PC-9 (cell line): ENCODE results near the gene AUTS2. TPM values are rescaled to one million over a fixed set of nuclear protein-coding genes. Genes with fewer than 3 reads are reported as not detected.

Experiments used
- BruUV-seq: library from RNA; stranded (reverse); fragments of 400-500 nt; replicated peaks from 2 replicates; lab custom pipeline; 2021; lab: Mats Ljungman, UMichigan
- CTCF ChIA-PET: fragments of 300-600 bp; sonication (Branson Sonifier 250); formaldehyde crosslinking; loops from one replicate; lab custom pipeline; 2022; ENCODE audit warnings: antibody characterized with exemption; lab: Charles Lee
- POLR2A ChIA-PET: fragments of 300-600 bp; sonication (Branson Sonifier 250); formaldehyde crosslinking; loops from one replicate; lab custom pipeline; 2022; ENCODE audit warnings: antibody characterized with exemption; ENCODE audit not compliant: unreplicated experiment; lab: Charles Lee
- DNase-seq, 2 experiments: peaks; one replicate each; pipeline versions ENCODE4 v3.0.0 to v3.0.0-alpha.2; 2015 to 2022; ENCODE audit warnings: mixed read lengths in 1 of 2
- H2AFZ ChIP-seq: fragments of 200-600 bp; sonication (generic); 2 replicates; pipeline ENCODE4 v1.8.1; 2017; ENCODE audit warnings: antibody characterized with exemption
- H3F3A ChIP-seq: fragments of 200-600 bp; sonication (generic); 2 replicates; pipeline ENCODE4 v1.8.1; 2017; ENCODE audit warnings: antibody characterized with exemption, mild to moderate bottlenecking, low read depth; ENCODE audit not compliant: insufficient read depth
- H3K27ac ChIP-seq: fragments of 200-600 bp; sonication (generic); 2 replicates; pipeline ENCODE4 v1.6.1; 2016; ENCODE audit warnings: mixed run types
- H3K27me3 ChIP-seq: fragments of 200-600 bp; sonication (generic); 2 replicates; pipeline ENCODE4 v1.6.1; 2016; ENCODE audit warnings: low read depth, mixed run types; ENCODE audit not compliant: insufficient read depth
- H3K36me3 ChIP-seq: fragments of 200-600 bp; sonication (generic); 2 replicates; pipeline ENCODE4 v1.6.1; 2016; ENCODE audit warnings: low read depth, mixed run types
- H3K4me1 ChIP-seq: fragments of 200-600 bp; sonication (generic); replicated peaks from 2 replicates; pipeline ENCODE4 v1.6.1; 2016; ENCODE audit warnings: mixed run types; ENCODE audit not compliant: insufficient read depth
- H3K4me2 ChIP-seq: fragments of 200-600 bp; sonication (generic); 2 replicates; pipeline ENCODE4 v1.6.1; 2017; ENCODE audit warnings: mixed run types
- H3K4me3 ChIP-seq: fragments of 200-600 bp; sonication (generic); 2 replicates; pipeline ENCODE4 v1.6.1; 2016; ENCODE audit warnings: mixed run types
- H3K79me2 ChIP-seq: fragments of 200-600 bp; sonication (generic); 2 replicates; pipeline ENCODE4 v1.6.1; 2017; ENCODE audit warnings: low read depth, mixed run types
- H3K9me2 ChIP-seq: fragments of 200-600 bp; sonication (generic); 2 replicates; pipeline ENCODE4 v1.8.1; 2017; ENCODE audit warnings: mild to moderate bottlenecking; ENCODE audit not compliant: insufficient read depth
- H3K9me3 ChIP-seq: fragments of 200-600 bp; sonication (generic); 2 replicates; pipeline ENCODE4 v1.8.1; 2016; ENCODE audit warnings: low read depth; ENCODE audit not compliant: insufficient read depth
- H4K20me1 ChIP-seq: fragments of 200-600 bp; sonication (generic); 2 replicates; pipeline ENCODE4 v1.8.1; 2017; ENCODE audit not compliant: insufficient read depth
- CTCF ChIP-seq: fragments of 200-600 bp; sonication (generic); conservative IDR thresholded peaks from 2 replicates; pipeline ENCODE4 v1.6.1; 2017; ENCODE audit warnings: mixed run types, antibody characterized with exemption, mild to moderate bottlenecking, moderate library complexity
- EZH2 ChIP-seq: fragments of 200-600 bp; sonication (generic); IDR thresholded peaks from 2 replicates; pipeline ENCODE4 v1.8.0; 2017; ENCODE audit warnings: antibody characterized with exemption, low read depth
- intact Hi-C: fragments of 100-400 bp; cut with micrococcal nuclease; formaldehyde crosslinking; loops from one replicate; pipeline ENCODE4 v1.10.0; 2022; ENCODE audit not compliant: unreplicated experiment
- total RNA-seq: library from RNA; stranded (reverse); gene quantifications from 2 replicates; pipeline ENCODE4 v1.2.3, GENCODE V29; 2021

The AUTS2 gene
- total RNA-seq, 1 experiment from 2014 or later, result not detected

DNA sequence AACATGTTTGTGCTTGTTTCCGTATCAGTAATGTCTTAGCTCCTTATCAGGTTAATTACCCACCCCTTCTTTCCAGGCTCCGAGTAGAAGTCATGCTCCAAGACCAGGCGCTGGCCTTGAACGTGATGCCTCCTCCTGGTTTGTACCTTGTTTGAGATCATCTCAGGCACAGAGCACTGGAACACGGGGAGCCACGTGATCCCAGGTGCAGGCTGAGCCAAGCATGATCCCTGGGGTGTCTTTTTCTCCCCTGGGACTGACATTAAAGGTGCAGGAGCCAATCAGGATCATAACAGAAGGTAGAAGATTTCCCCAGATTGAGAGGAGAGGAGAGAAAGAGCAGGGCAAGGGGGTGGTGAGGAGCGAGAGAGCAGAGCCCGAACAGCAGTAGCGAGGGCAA lies 907.6 kb downstream of the AUTS2 start:
- no peak overlapping the region for H3K4me3 ChIP-seq
- no TSS peak for BruUV-seq
- H3K9me3 ChIP-seq, result no peaks in the 10 kb centered on the region
- no peaks in the 10 kb centered on the region for H3K9me2 ChIP-seq
- H2AFZ ChIP-seq, result no peak overlapping the region
- ChIA-PET POLR2A (no interaction called here), CTCF (no interaction called here)
- TF ChIP-seq EZH2, result no peak
- no peak for TF ChIP-seq CTCF
- no peak overlapping the region for H3K4me2 ChIP-seq
- no peaks in the 10 kb centered on the region for H3K4me1 ChIP-seq
- no peaks in the 10 kb centered on the region for H4K20me1 ChIP-seq
- H3K27ac ChIP-seq, result no peak overlapping the region
- intact Hi-C loops, result no loop called here
- no peaks in the 10 kb centered on the region for H3K79me2 ChIP-seq
- H3K27me3 ChIP-seq, result peaks cover 16% of the 10 kb centered on the region; the same call in 1 of the 2 replicates
- no peaks in the 10 kb centered on the region for H3K36me3 ChIP-seq
- no peak for DNase-seq
- no peaks in the 10 kb centered on the region for H3F3A ChIP-seq

DNA sequence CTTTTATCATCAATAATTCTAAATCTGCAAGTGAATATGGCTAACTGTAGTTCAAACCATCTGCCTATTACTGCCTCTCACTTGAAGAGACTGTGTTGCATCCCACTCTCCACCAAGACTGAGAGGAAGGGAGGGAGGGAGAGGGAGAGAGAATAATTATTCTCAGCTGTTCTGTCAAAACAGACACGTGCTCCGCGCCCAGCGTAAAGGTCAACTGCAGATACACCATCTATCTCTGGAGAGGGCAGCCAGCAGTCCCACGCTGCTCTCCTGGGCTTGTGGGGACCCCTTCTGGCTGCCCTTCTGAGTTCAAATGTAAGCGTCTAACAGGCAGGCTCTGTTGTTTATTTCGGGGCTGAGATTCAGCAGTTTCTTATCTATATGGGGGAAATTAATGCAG lies 908.2 kb downstream of the AUTS2 start:
- Histone ChIP-seq H3K79me2 (no peaks in the 10 kb centered on the region), H3K9me2 (no peaks in the 10 kb centered on the region), H3K27ac (no peak overlapping the region), H3K36me3 (no peaks in the 10 kb centered on the region), H3K27me3 (peaks cover 16% of the 10 kb centered on the region; the same call in 1 of the 2 replicates), H3K4me1 (no peaks in the 10 kb centered on the region), H3K4me2 (no peak overlapping the region), H4K20me1 (no peaks in the 10 kb centered on the region), H2AFZ (no peak overlapping the region), H3K9me3 (no peaks in the 10 kb centered on the region), H3F3A (no peaks in the 10 kb centered on the region), H3K4me3 (no peak overlapping the region)
- TF ChIP-seq CTCF (no peak), EZH2 (no peak)
- intact Hi-C loops, result no loop called here
- POLR2A ChIA-PET, result no interaction called here
- CTCF ChIA-PET, result no interaction called here
- no peak for DNase-seq
- BruUV-seq, result no TSS peak

DNA sequence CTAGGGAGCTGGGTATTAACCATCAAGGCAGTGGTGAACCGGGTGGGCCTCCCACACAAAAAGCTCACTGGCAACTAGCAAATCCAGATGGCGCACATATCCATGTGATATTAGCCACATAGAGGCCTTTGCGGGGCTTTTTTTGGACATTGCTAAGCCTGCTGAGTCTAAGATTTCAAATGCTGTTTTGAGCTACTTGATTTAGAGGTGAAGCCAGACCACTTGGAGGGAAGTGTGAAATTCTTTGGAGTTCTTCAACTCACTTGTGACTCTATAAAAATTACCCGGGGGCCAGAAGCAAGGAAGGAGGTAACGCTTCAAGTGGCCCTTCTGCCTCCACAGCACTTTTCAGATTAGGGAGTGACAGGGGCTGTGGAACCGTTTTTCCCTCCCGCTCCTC lies 913.9 kb downstream of the AUTS2 start:
- ChIA-PET CTCF (no interaction called here), POLR2A (no interaction called here)
- intact Hi-C loops, result no loop called here
- Histone ChIP-seq H3K4me1 (no peaks in the 10 kb centered on the region), H3K27ac (no peak overlapping the region), H4K20me1 (no peaks in the 10 kb centered on the region), H3K9me3 (no peaks in the 10 kb centered on the region), H2AFZ (no peak overlapping the region), H3K4me2 (no peak overlapping the region), H3K4me3 (no peak overlapping the region), H3K27me3 (no peaks in the 10 kb centered on the region), H3F3A (no peaks in the 10 kb centered on the region), H3K9me2 (no peaks in the 10 kb centered on the region), H3K79me2 (no peaks in the 10 kb centered on the region), H3K36me3 (no peaks in the 10 kb centered on the region)
- BruUV-seq, result no TSS peak
- no peak for DNase-seq
- TF ChIP-seq CTCF (no peak), EZH2 (no peak)
